SK-N-SH (cell line): ENCODE results near the gene MSH2.

Experiments used
- CTCF ChIP-seq: fragments of 200-600 bp; sonication (generic); IDR thresholded peaks from 2 replicates; pipeline ENCODE4 v1.6.1; 2017; ENCODE audit warnings: antibody characterized with exemption, mild to moderate bottlenecking, moderate library complexity
- ELF1 ChIP-seq: IDR thresholded peaks from 2 replicates; pipeline ENCODE4 v1.4.0; 2012
- GABPA ChIP-seq: IDR thresholded peaks from 2 replicates; pipeline ENCODE4 v1.4.0; 2012; ENCODE audit warnings: low read depth, mild to moderate bottlenecking
- MAX ChIP-seq: IDR thresholded peaks from 2 replicates; pipeline ENCODE4 v1.4.0; 2012; ENCODE audit warnings: low read depth
- YY1 ChIP-seq: IDR thresholded peaks from 2 replicates; pipeline ENCODE4 v1.4.0; 2012; ENCODE audit warnings: low read depth, mild to moderate bottlenecking

GRCh38 chr2:47493317-47494035 lies 90.5 kb downstream of the MSH2 start:
- TF ChIP-seq CTCF (no peak), ELF1 (no peak), MAX (no peak), GABPA (no peak), YY1 (no peak)
